WERI-Rb-1 (cell line): ENCODE measurements around the gene ASB18.

Experiments
- DNase-seq: peaks from one replicate; pipeline ENCODE4 v3.0.0-alpha.2; 2020
- H3K27ac ChIP-seq: fragments of 250-450 bp; sonication (Bioruptor Pico); 2 replicates; pipeline ENCODE4 v1.5.1; 2020; ENCODE audit warnings: mild to moderate bottlenecking, moderate library complexity
- H3K27me3 ChIP-seq: fragments of 250-450 bp; sonication (Bioruptor Pico); 2 replicates; pipeline ENCODE4 v1.5.1; 2021; ENCODE audit warnings: mild to moderate bottlenecking, low read depth, moderate library complexity; ENCODE audit not compliant: insufficient read depth, severe bottlenecking
- H3K36me3 ChIP-seq: fragments of 250-450 bp; sonication (Bioruptor Pico); 2 replicates; pipeline ENCODE4 v1.5.1; 2020; ENCODE audit warnings: mild to moderate bottlenecking, moderate library complexity
- H3K4me3 ChIP-seq: 2 replicates; pipeline ENCODE4 v1.5.1; 2011; ENCODE audit warnings: low read depth, mild to moderate bottlenecking, control low read depth, low read length
- H3K9me3 ChIP-seq: fragments of 250-450 bp; sonication (Bioruptor Pico); 2 replicates; pipeline ENCODE4 v1.5.1; 2021; ENCODE audit warnings: mild to moderate bottlenecking, moderate library complexity; ENCODE audit not compliant: severe bottlenecking
- TF ChIP-seq, protein P1 (sequence below): IDR thresholded peaks from 2 replicates; pipeline ENCODE4 v1.5.1; 2011; ENCODE audit warnings: low read depth, mild to moderate bottlenecking, control low read depth, inconsistent platforms, low read length

Gene ASB18

DNA sequence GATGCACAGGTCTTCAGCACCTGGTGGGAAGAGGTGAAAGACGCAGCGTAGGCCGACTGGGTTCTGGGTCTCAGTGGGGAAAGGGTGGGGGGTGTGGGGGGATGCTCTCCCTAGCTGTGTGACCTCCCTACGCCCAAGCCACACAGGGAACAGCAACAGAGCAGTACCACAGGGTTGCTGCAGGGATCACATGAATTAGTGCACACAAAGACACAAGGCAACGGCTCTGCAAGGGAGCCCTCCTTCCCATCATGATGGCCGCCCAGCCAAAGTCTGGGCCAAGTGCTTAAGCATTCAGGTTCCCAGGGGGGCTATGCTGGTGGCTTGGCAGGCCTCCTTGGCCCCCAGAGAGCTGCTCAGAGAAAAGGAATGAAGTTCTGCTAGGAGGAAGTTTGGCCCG lies 67.8 kb downstream of the ASB18 start:
- H3K9me3 ChIP-seq: no peaks in the 10 kb centered on the region
- TF ChIP-seq, protein P1, sequence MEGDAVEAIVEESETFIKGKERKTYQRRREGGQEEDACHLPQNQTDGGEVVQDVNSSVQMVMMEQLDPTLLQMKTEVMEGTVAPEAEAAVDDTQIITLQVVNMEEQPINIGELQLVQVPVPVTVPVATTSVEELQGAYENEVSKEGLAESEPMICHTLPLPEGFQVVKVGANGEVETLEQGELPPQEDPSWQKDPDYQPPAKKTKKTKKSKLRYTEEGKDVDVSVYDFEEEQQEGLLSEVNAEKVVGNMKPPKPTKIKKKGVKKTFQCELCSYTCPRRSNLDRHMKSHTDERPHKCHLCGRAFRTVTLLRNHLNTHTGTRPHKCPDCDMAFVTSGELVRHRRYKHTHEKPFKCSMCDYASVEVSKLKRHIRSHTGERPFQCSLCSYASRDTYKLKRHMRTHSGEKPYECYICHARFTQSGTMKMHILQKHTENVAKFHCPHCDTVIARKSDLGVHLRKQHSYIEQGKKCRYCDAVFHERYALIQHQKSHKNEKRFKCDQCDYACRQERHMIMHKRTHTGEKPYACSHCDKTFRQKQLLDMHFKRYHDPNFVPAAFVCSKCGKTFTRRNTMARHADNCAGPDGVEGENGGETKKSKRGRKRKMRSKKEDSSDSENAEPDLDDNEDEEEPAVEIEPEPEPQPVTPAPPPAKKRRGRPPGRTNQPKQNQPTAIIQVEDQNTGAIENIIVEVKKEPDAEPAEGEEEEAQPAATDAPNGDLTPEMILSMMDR: no peak
- no peaks in the 10 kb centered on the region for H3K36me3 ChIP-seq
- H3K27me3 ChIP-seq: no peaks in the 10 kb centered on the region
- no peak overlapping the region for H3K27ac ChIP-seq
- no peak overlapping the region for H3K4me3 ChIP-seq
- DNase-seq: no peak

GRCh38 chr2:236195726-236196125 lies 68.5 kb downstream of the ASB18 start:
- peak; percentile 29 for DNase-seq
- no peaks in the 10 kb centered on the region for H3K36me3 ChIP-seq
- H3K4me3 ChIP-seq: no peak overlapping the region
- no peaks in the 10 kb centered on the region for H3K27me3 ChIP-seq
- no peak overlapping the region for H3K27ac ChIP-seq
- TF ChIP-seq, protein P1: no peak
- no peaks in the 10 kb centered on the region for H3K9me3 ChIP-seq

DNA sequence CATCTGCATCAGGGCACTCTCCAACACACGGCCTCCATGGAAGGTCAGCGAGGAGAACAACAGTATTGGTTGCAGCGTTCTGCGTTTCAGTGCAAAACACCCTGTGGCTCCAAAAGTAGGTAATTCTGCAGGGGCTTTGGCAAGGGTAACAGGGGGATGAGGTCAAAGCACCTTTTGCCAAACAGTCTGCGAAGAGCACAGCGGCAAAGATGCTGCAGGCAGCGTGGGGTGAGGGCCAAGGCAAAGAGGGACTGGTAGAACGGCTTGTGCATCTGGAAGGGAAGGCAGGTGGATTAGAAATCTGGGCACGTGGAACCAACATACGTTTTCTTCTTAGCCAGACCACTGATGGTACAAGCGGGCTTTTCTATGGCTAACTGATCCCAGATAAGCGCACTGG lies 69.4 kb downstream of the ASB18 start:
- Histone ChIP-seq H3K4me3 (no peak overlapping the region), H3K36me3 (no peaks in the 10 kb centered on the region), H3K9me3 (no peaks in the 10 kb centered on the region), H3K27me3 (no peaks in the 10 kb centered on the region), H3K27ac (no peak overlapping the region)
- TF ChIP-seq, protein P1: no peak
- DNase-seq: no peak

DNA sequence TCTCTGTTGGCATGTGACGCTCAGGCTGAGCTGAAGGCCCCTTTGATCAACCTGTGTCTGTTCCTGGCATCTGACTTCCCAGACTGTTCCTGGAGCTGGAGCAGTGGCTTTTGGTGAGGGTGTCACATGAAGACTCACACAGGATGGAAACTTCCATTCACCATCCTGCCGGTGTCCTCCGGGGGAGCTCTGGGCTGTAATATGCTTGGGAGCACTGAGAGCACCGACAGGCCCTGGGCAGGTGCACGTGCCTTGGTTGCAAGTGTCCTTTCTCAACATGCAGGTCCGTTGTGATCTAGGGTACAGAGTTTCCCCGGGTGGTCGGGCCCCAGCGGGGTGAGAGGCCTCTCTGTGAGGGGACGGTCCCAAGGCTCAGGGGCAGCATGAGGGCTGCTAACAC lies 71.2 kb downstream of the ASB18 start:
- DNase-seq: no peak
- H3K27ac ChIP-seq: no peak overlapping the region
- no peaks in the 10 kb centered on the region for H3K27me3 ChIP-seq
- H3K36me3 ChIP-seq: no peaks in the 10 kb centered on the region
- TF ChIP-seq, protein P1: no peak
- no peak overlapping the region for H3K4me3 ChIP-seq
- no peaks in the 10 kb centered on the region for H3K9me3 ChIP-seq

DNA sequence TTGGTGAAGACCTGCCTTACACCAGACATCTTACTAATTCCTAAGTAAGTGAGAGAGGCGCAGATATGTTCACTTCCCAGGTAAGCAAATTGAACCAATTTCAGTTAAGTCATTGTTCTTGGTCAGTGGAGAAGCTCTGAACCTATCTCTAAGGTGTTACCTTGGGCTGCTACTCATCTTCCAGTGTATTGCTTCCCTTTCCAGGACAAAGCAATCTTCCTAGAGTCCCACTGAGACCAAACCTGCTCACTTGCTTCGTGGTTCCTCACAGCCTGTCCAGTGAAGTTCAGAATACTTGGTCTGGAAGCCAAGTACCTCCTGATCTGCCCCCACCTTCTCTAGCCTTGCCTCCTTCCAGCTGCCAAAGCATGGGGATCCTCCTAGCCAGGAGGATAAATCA lies 73.5 kb downstream of the ASB18 start:
- Histone ChIP-seq H3K27ac (no peak overlapping the region), H3K36me3 (no peaks in the 10 kb centered on the region), H3K4me3 (no peak overlapping the region), H3K9me3 (no peaks in the 10 kb centered on the region), H3K27me3 (no peaks in the 10 kb centered on the region)
- DNase-seq: no peak
- TF ChIP-seq, protein P1: no peak

GRCh38 chr2:236184701-236185100 lies 79.5 kb downstream of the ASB18 start:
- no peak overlapping the region for H3K27ac ChIP-seq
- peaks cover 24% of the 10 kb centered on the region for H3K27me3 ChIP-seq
- DNase-seq: no peak
- TF ChIP-seq, protein P1: no peak
- no peak overlapping the region for H3K4me3 ChIP-seq
- H3K9me3 ChIP-seq: peaks cover 9% of the 10 kb centered on the region
- no peaks in the 10 kb centered on the region for H3K36me3 ChIP-seq
